HepG2 (cell line): ENCODE measurements around the gene GSAP. TPM values are rescaled to one million over a fixed set of nuclear protein-coding genes. Genes with fewer than 3 reads are reported as not detected.

Source experiments
- ATAC-seq: fragments of 200-7000 bp; cut with Tn5 transposase; 3 replicates; pipeline ENCODE4 v1.9.1; 2020; ENCODE audit warnings: mild to moderate bottlenecking, moderate library complexity
- BruUV-seq: library from RNA; stranded (reverse); fragments of 400-500 nt; replicated peaks from 2 replicates; lab custom pipeline; 2021; lab: Mats Ljungman, UMichigan
- CTCF ChIA-PET: fragments of 300-600 bp; formaldehyde crosslinking; extraction: SDS; loops from one replicate; lab custom pipeline; 2021; ENCODE audit warnings: low total read pairs, inconsistent platforms, low intra/inter-chr PET ratio; lab: Yijun Ruan, JAX
- POLR2A ChIA-PET: fragments of 350-600 bp; sonication (Branson Sonifier 250); formaldehyde crosslinking; loops from one replicate; lab custom pipeline; 2020; ENCODE audit warnings: antibody characterized with exemption, inconsistent platforms; lab: Yijun Ruan, JAX
- DNase-seq: peaks from one replicate; pipeline ENCODE4 v3.0.0-alpha.2; 2015; ENCODE audit warnings: low spot score
- FAIRE-seq: peaks from 3 replicates; lab custom pipeline; 2011; peaks lifted over from hg19 to GRCh38; lab: Jason Lieb, UNC
- H2AFZ ChIP-seq: one replicate; pipeline ENCODE4 v1.6.1; 2011; ENCODE audit warnings: low read length, inconsistent platforms
- H3K27ac ChIP-seq: fragments of 300-600 bp; 3 replicates; pipeline ENCODE4 v1.8.0; 2011; ENCODE audit warnings: mixed run types, mild to moderate bottlenecking, mixed read lengths, low read length, inconsistent platforms; ENCODE audit not compliant: insufficient read depth; ENCODE audit errors: extremely low read length
- H3K27me3 ChIP-seq, 2 experiments: fragments of 200-600 bp in 1 of 2; 2 replicates in 1 of 2; 3 replicates in 1 of 2; pipeline versions ENCODE4 v1.6.0 to v1.8.0; 2011; ENCODE audit warnings: low read length in 2 of 2, mild to moderate bottlenecking in 2 of 2, moderate library complexity in 2 of 2, inconsistent platforms in 1 of 2; ENCODE audit not compliant: insufficient read depth in 2 of 2, control insufficient read depth in 1 of 2
- H3K36me3 ChIP-seq, 2 experiments: fragments of 200-600 bp in 1 of 2; replicated peaks in 1 of 2; 2 replicates in 1 of 2; 3 replicates in 1 of 2; pipeline versions ENCODE4 v1.5.1 to v1.8.0; 2011; ENCODE audit warnings: low read length in 2 of 2, inconsistent platforms in 1 of 2; ENCODE audit not compliant: insufficient read depth in 2 of 2, control insufficient read depth in 1 of 2
- H3K4me1 ChIP-seq: 2 replicates; pipeline ENCODE4 v1.5.1; 2012; ENCODE audit warnings: low read length, inconsistent platforms; ENCODE audit not compliant: insufficient read depth
- H3K4me2 ChIP-seq: 2 replicates; pipeline ENCODE4 v1.6.0; 2011; ENCODE audit warnings: low read depth, low read length, inconsistent platforms
- H3K4me3 ChIP-seq, 3 experiments: fragments of 200-600 bp in 1 of 3; sonication (generic), shearing (Covaris generic) in 1 of 3; replicated peaks in 1 of 3; 2 replicates each; pipeline ENCODE4 v1.5.1; 2011 to 2016; ENCODE audit warnings: low read length in 3 of 3, inconsistent platforms in 2 of 3, low read depth in 2 of 3, mild to moderate bottlenecking in 2 of 3, control low read depth in 1 of 3, mixed read lengths in 1 of 3; ENCODE audit not compliant: insufficient read depth in 1 of 3
- H3K79me2 ChIP-seq: one replicate; pipeline ENCODE4 v1.6.1; 2011; ENCODE audit warnings: low read length, inconsistent platforms; ENCODE audit not compliant: insufficient read depth
- H3K9ac ChIP-seq: 2 replicates; pipeline ENCODE4 v1.6.0; 2011; ENCODE audit warnings: mild to moderate bottlenecking, low read depth, low read length, inconsistent platforms; ENCODE audit not compliant: insufficient read depth
- H3K9me3 ChIP-seq: 2 replicates; pipeline ENCODE4 v1.5.1; 2012; ENCODE audit warnings: mild to moderate bottlenecking, low read length
- H4K20me1 ChIP-seq: 2 replicates; pipeline ENCODE4 v1.6.0; 2011; ENCODE audit warnings: inconsistent platforms, mild to moderate bottlenecking, low read length, moderate library complexity; ENCODE audit not compliant: insufficient read depth
- GMEB1 ChIP-seq: sonication (generic); formaldehyde crosslinking; IDR thresholded peaks from 2 replicates; pipeline ENCODE4 v1.5.1; 2020; ENCODE audit warnings: missing genetic modification reagents, mild to moderate bottlenecking, borderline replicate concordance
- GPN1 ChIP-seq: sonication (generic); formaldehyde crosslinking; IDR thresholded peaks from 2 replicates; pipeline ENCODE4 v1.5.1; 2020; ENCODE audit warnings: missing genetic modification reagents, borderline replicate concordance
- HDAC6 ChIP-seq: fragments of 200-600 bp; sonication (generic); IDR thresholded peaks from 2 replicates; pipeline ENCODE4 v1.7.0; 2017; ENCODE audit warnings: mild to moderate bottlenecking, antibody characterized with exemption, low read length, low read depth
- NR2F2 ChIP-seq: IDR thresholded peaks from 2 replicates; pipeline ENCODE4 v1.6.1; 2012; ENCODE audit warnings: low read depth, inconsistent platforms, borderline replicate concordance
- ZBTB2 ChIP-seq: sonication (generic); formaldehyde crosslinking; IDR thresholded peaks from 2 replicates; pipeline ENCODE4 v1.8.0; 2022; ENCODE audit warnings: low read depth, missing genetic modification reagents
- ZBTB39 ChIP-seq: sonication (generic); formaldehyde crosslinking; IDR thresholded peaks from 2 replicates; pipeline ENCODE4 v1.5.0; 2020; ENCODE audit warnings: missing genetic modification reagents
- ZNF567 ChIP-seq: sonication (generic); formaldehyde crosslinking; IDR thresholded peaks from 2 replicates; pipeline ENCODE4 v1.8.1; 2023; ENCODE audit warnings: mild to moderate bottlenecking, missing genetic modification reagents, borderline replicate concordance
- whole genome bisulfite sequencing: methylation state at CpG from one replicate; pipeline ENCODE4 v1.1.6; 2017; ENCODE audit warnings: low lambda C conversion rate; 5-methylcytosine and 5-hydroxymethylcytosine counted together
- in situ Hi-C: cut with HindIII; loops from 2 replicates; pipeline ENCODE4 v1.10.0; 2017; ENCODE audit warnings: low pct_unique_long_range_greater_than_20kb; ENCODE audit not compliant: extremely low pct_ligation_motif_present
- intact Hi-C: fragments of 100-400 bp; cut with micrococcal nuclease; formaldehyde crosslinking; loops from one replicate; pipeline ENCODE4 v1.10.0; 2022; ENCODE audit not compliant: unreplicated experiment
- polyA plus RNA-seq, 8 experiments: library from polyadenylated mRNA; depleted of rRNA in 3 of 8; stranded (reverse) in 7 of 8; unstranded in 1 of 8; fragments of >200 nt; fragmentation: Illumina TruSeq in 4 of 8; extraction: Trizol in 4 of 8; gene quantifications; 2 replicates each; pipeline versions ENCODE4 v1.2.1 to v1.2.3, GENCODE V29; 2011 to 2016; ENCODE audit warnings: low read depth in 4 of 8, missing spikeins in 1 of 8, mixed read lengths in 1 of 8; ENCODE audit not compliant: insufficient read depth in 1 of 8
- total RNA-seq, 5 experiments: library from RNA; depleted of rRNA; stranded (reverse); fragments of >200 nt; fragmentation: Illumina TruSeq; extraction: Trizol; gene quantifications; 2 replicates each; pipeline ENCODE4 v1.2.3, GENCODE V29; 2016; ENCODE audit warnings: low read depth in 1 of 5
- TF ChIP-seq, protein P1 (sequence below): sonication (generic); formaldehyde crosslinking; IDR thresholded peaks from 2 replicates; pipeline ENCODE4 v1.4.0; 2020; ENCODE audit warnings: missing genetic modification reagents
- TF ChIP-seq, protein P2 (sequence below): sonication (generic); formaldehyde crosslinking; IDR thresholded peaks from 2 replicates; pipeline ENCODE4 v1.4.0; 2020; ENCODE audit warnings: mild to moderate bottlenecking, missing genetic modification reagents
- TF ChIP-seq, protein P3 (sequence below): IDR thresholded peaks from 2 replicates; pipeline ENCODE4 v1.6.1; 2012; ENCODE audit warnings: inconsistent platforms

The GSAP gene
- total and polyA plus RNA-seq, 2 of the 13 experiments (the other 11 are each of a cell fraction or from before 2014, with no cell fraction given) = 34.6 to 40.6 TPM

DNA sequence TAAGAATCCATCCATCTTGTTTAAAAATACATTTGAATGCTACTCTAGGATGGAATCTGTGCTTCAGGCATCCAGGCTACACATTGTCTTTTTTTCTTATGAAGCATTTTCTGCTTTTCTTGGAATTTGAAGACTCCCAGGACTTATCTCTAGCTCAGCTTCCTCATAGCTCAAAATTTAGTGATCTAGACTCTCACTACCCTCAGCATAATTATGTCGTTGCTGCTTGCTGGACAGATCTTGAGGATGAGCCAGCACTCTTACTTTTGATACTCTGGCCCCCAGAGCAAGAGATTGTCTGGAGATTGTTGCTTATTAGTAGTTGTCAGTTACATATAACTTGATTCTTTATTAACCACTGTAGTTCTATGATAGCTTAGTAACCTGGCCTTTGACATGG, 133.3 kb downstream of the GSAP start:
- Histone ChIP-seq H3K9ac (no peak overlapping the region), H3K27me3 (no peaks in the 10 kb centered on the region), H3K79me2 (no peaks in the 10 kb centered on the region), H2AFZ (no peak overlapping the region), H3K4me3 (no peak overlapping the region), H3K36me3 (no peaks in the 10 kb centered on the region), H3K4me1 (no peaks in the 10 kb centered on the region), H3K9me3 (no peaks in the 10 kb centered on the region), H3K4me2 (no peak overlapping the region), H4K20me1 (no peaks in the 10 kb centered on the region), H3K27ac (no peak overlapping the region)
- BruUV-seq = no TSS peak
- in situ Hi-C loops (no loop called here), intact Hi-C loops (no loop called here)
- ChIA-PET POLR2A (no interaction called here), CTCF (no interaction called here)
- DNase-seq (no peak), FAIRE-seq (no peak), ATAC-seq (no peak)
- TF ChIP-seq NR2F2 (no peak), GPN1 (CRISPR knock-in tag) (no peak), ZBTB39 (no peak), GMEB1 (CRISPR knock-in tag) (no peak), ZBTB2 (CRISPR knock-in tag) (no peak), ZNF567 (no peak), HDAC6 (no peak)
- TF ChIP-seq, protein P1, sequence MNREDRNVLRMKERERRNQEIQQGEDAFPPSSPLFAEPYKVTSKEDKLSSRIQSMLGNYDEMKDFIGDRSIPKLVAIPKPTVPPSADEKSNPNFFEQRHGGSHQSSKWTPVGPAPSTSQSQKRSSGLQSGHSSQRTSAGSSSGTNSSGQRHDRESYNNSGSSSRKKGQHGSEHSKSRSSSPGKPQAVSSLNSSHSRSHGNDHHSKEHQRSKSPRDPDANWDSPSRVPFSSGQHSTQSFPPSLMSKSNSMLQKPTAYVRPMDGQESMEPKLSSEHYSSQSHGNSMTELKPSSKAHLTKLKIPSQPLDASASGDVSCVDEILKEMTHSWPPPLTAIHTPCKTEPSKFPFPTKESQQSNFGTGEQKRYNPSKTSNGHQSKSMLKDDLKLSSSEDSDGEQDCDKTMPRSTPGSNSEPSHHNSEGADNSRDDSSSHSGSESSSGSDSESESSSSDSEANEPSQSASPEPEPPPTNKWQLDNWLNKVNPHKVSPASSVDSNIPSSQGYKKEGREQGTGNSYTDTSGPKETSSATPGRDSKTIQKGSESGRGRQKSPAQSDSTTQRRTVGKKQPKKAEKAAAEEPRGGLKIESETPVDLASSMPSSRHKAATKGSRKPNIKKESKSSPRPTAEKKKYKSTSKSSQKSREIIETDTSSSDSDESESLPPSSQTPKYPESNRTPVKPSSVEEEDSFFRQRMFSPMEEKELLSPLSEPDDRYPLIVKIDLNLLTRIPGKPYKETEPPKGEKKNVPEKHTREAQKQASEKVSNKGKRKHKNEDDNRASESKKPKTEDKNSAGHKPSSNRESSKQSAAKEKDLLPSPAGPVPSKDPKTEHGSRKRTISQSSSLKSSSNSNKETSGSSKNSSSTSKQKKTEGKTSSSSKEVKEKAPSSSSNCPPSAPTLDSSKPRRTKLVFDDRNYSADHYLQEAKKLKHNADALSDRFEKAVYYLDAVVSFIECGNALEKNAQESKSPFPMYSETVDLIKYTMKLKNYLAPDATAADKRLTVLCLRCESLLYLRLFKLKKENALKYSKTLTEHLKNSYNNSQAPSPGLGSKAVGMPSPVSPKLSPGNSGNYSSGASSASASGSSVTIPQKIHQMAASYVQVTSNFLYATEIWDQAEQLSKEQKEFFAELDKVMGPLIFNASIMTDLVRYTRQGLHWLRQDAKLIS (CRISPR knock-in tag) = no peak
- TF ChIP-seq, protein P2, sequence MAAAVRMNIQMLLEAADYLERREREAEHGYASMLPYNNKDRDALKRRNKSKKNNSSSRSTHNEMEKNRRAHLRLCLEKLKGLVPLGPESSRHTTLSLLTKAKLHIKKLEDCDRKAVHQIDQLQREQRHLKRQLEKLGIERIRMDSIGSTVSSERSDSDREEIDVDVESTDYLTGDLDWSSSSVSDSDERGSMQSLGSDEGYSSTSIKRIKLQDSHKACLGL (CRISPR knock-in tag) = no peak
- TF ChIP-seq, protein P3, sequence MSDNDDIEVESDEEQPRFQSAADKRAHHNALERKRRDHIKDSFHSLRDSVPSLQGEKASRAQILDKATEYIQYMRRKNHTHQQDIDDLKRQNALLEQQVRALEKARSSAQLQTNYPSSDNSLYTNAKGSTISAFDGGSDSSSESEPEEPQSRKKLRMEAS = no peak
- 37% methylated on average over 1 of the region's 1 CpG for WGBS
